ENCODE data around the gene KRT15.

DNA sequence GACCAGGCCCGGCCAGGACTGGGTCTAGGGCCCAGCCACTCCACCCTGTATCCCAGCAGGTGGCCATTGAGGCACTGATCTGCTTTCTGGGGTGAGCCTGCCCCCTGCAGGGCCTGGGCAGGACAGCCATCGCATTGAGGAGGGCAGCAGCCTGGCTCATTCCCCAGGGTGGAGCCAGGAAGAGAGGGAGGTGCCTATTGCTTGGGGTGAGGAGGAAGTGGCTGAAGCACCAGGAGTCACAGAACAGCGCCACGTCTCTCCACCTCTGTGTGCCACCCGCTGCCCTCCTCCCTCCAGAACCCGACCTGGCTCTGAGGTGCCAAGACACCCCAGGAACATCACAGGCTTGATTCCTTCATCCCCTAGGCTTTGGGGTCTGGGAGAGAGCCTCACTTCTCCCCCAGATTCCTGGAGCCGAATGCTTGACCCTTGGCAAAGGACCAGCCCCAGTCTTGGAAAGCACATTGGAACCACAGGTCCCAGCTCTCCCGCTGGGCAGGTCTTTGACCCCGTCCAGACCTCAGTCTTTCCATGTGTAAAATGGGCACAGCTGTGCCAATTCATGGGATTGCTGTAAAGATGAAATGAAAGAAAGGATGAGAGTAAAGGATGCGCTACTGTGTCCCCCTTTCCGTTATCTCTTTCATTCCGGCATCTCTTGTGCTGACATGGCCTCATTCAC is 21.7 kb downstream of the KRT15 start:
- TF ChIP-seq, protein P1, sequence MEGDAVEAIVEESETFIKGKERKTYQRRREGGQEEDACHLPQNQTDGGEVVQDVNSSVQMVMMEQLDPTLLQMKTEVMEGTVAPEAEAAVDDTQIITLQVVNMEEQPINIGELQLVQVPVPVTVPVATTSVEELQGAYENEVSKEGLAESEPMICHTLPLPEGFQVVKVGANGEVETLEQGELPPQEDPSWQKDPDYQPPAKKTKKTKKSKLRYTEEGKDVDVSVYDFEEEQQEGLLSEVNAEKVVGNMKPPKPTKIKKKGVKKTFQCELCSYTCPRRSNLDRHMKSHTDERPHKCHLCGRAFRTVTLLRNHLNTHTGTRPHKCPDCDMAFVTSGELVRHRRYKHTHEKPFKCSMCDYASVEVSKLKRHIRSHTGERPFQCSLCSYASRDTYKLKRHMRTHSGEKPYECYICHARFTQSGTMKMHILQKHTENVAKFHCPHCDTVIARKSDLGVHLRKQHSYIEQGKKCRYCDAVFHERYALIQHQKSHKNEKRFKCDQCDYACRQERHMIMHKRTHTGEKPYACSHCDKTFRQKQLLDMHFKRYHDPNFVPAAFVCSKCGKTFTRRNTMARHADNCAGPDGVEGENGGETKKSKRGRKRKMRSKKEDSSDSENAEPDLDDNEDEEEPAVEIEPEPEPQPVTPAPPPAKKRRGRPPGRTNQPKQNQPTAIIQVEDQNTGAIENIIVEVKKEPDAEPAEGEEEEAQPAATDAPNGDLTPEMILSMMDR (IDR thresholded peaks at IDR 0.05) = peak; percentile 40 to 93 (median 71)
- TF ChIP-seq POLR2AphosphoS5 (IDR thresholded peaks at IDR 0.05) = peak; percentile 19 to 55 (median 27)
